GM18519 (cell line): ENCODE results near the gene MUC20.

Experiments used
- ATAC-seq: cut with Tn5 transposase; IDR thresholded peaks from one replicate; pipeline ENCODE4 v1.9.1; 2021; ENCODE audit warnings: mild to moderate bottlenecking, moderate library complexity; ENCODE audit not compliant: unreplicated experiment, low FRiP score

MUC20 gene

GRCh38 chr3:195752546-195753331, 32.0 kb downstream of the MUC20 start:
- no peak for ATAC-seq

GRCh38 chr3:195753581-195753980, 32.8 kb downstream of the MUC20 start:
- no peak for ATAC-seq

- ATAC-seq: no peak
Measured at GRCh38 chr3:195754141-195754540, 33.4 kb downstream of the MUC20 start.

GRCh38 chr3:195754906-195755305, 34.1 kb downstream of the MUC20 start:
- ATAC-seq: no peak

- ATAC-seq: no peak
Measured at GRCh38 chr3:195755391-195755790, 34.6 kb downstream of the MUC20 start.

GRCh38 chr3:195755791-195756676, 35.3 kb downstream of the MUC20 start:
- ATAC-seq: no peak

- no peak for ATAC-seq
Measured at GRCh38 chr3:195757438-195757770, 36.6 kb downstream of the MUC20 start.

- ATAC-seq: no peak
Measured at GRCh38 chr3:195757827-195758226, 37.0 kb downstream of the MUC20 start.

- ATAC-seq: no peak
Measured at GRCh38 chr3:195758721-195759353, 38.1 kb downstream of the MUC20 start.

- ATAC-seq: no peak
Measured at GRCh38 chr3:195760345-195761122, 39.8 kb downstream of the MUC20 start.

GRCh38 chr3:195761123-195761566, 40.4 kb downstream of the MUC20 start:
- ATAC-seq: no peak

- ATAC-seq: no peak
Measured at GRCh38 chr3:195761567-195762248, 40.9 kb downstream of the MUC20 start.

GRCh38 chr3:195762249-195762585, 41.4 kb downstream of the MUC20 start:
- no peak for ATAC-seq

- ATAC-seq: no peak
Measured at GRCh38 chr3:195762611-195763010, 41.8 kb downstream of the MUC20 start.

- ATAC-seq: no peak
Measured at GRCh38 chr3:195763076-195763830, 42.5 kb downstream of the MUC20 start.

GRCh38 chr3:195763843-195764825, 43.4 kb downstream of the MUC20 start:
- no peak for ATAC-seq

GRCh38 chr3:195764961-195765706, 44.4 kb downstream of the MUC20 start:
- no peak for ATAC-seq
